GM12878 (cell line): Measurements from ENCODE around the gene WFDC13. TPM values are rescaled to one million over a fixed set of nuclear protein-coding genes. Genes with fewer than 3 reads are reported as not detected.
"Not testable (repeated sequence)": the region's sequence is repeated elsewhere in the genome, so short reads cannot be mapped to it uniquely, and the experiment has no call there.

Experiments used
- ATAC-seq: fragments of 200-7000 bp; cut with Tn5 transposase; 3 replicates; pipeline ENCODE4 v1.9.1; 2020; ENCODE audit warnings: mild to moderate bottlenecking, moderate library complexity
- BruUV-seq: library from RNA; stranded (reverse); fragments of 400-500 nt; replicated peaks from 2 replicates; lab custom pipeline; 2021; lab: Mats Ljungman, UMichigan
- CTCF ChIA-PET: fragments of 300-600 bp; sonication (Branson Sonifier 250); formaldehyde crosslinking; extraction: SDS; loops from one replicate; lab custom pipeline; 2021; ENCODE audit warnings: inconsistent platforms; lab: Yijun Ruan, JAX
- POLR2A ChIA-PET: fragments of 350-600 bp; formaldehyde crosslinking; extraction: SDS; loops from one replicate; lab custom pipeline; 2021; ENCODE audit warnings: inconsistent platforms; lab: Charles Lee
- RAD21 ChIA-PET: fragments of 300-600 bp; sonication (Branson Sonifier 250); formaldehyde crosslinking; loops from one replicate; lab custom pipeline; 2023; ENCODE audit warnings: antibody characterized with exemption; ENCODE audit not compliant: unreplicated experiment; lab: Charles Lee
- SMC1A ChIA-PET: fragments of 300-600 bp; sonication (Branson Sonifier 250); formaldehyde crosslinking; loops from one replicate; lab custom pipeline; 2023; ENCODE audit not compliant: unreplicated experiment, uncharacterized antibody; lab: Charles Lee
- DNase-seq: peaks from one replicate; pipeline ENCODE4 v3.0.0-alpha.2; 2011; ENCODE audit warnings: low read depth, low spot score
- FAIRE-seq: peaks from 3 replicates; lab custom pipeline; 2011; peaks lifted over from hg19 to GRCh38; lab: Jason Lieb, UNC
- H2AFZ ChIP-seq: 2 replicates; pipeline ENCODE4 v1.6.0; 2011; ENCODE audit warnings: low read depth, low read length, control low read depth; ENCODE audit not compliant: control insufficient read depth
- H3K27ac ChIP-seq: 2 replicates; pipeline ENCODE4 v1.5.1; 2011; ENCODE audit warnings: control low read depth; ENCODE audit not compliant: control insufficient read depth, insufficient read depth
- H3K27me3 ChIP-seq, 2 experiments: replicated peaks in 1 of 2; 2 replicates each; pipeline versions ENCODE4 v1.6.0 to v1.6.1; 2011; ENCODE audit warnings: low read length in 1 of 2; ENCODE audit not compliant: control insufficient read depth in 2 of 2, insufficient read depth in 2 of 2
- H3K36me3 ChIP-seq, 2 experiments: 2 replicates each; pipeline ENCODE4 v1.5.1; 2011; ENCODE audit warnings: low read length in 1 of 2; ENCODE audit not compliant: control insufficient read depth in 2 of 2, insufficient read depth in 2 of 2
- H3K4me1 ChIP-seq: 2 replicates; pipeline ENCODE4 v1.6.1; 2011; ENCODE audit warnings: mild to moderate bottlenecking, low read length, moderate library complexity, mixed read lengths; ENCODE audit not compliant: control insufficient read depth, insufficient read depth
- H3K4me2 ChIP-seq: 2 replicates; pipeline ENCODE4 v1.6.0; 2011; ENCODE audit warnings: control low read depth; ENCODE audit not compliant: control insufficient read depth, insufficient read depth
- H3K4me3 ChIP-seq: fragments of 200-600 bp; sonication (generic); 2 replicates; pipeline ENCODE4 v1.5.1; 2016
- H3K79me2 ChIP-seq: 2 replicates; pipeline ENCODE4 v1.6.0; 2011; ENCODE audit warnings: low read length; ENCODE audit not compliant: control insufficient read depth, insufficient read depth
- H3K9ac ChIP-seq: 2 replicates; pipeline ENCODE4 v1.8.0; 2011; ENCODE audit warnings: low read length, control low read depth, mixed read lengths; ENCODE audit not compliant: control insufficient read depth, insufficient read depth
- H3K9me3 ChIP-seq: replicated peaks from 3 replicates; pipeline ENCODE4 v1.5.1; 2011; ENCODE audit warnings: mild to moderate bottlenecking, low read length; ENCODE audit not compliant: control insufficient read depth, insufficient read depth
- H4K20me1 ChIP-seq: 2 replicates; pipeline ENCODE4 v1.6.0; 2011; ENCODE audit not compliant: control insufficient read depth, insufficient read depth
- MTA3 ChIP-seq: IDR thresholded peaks from 2 replicates; pipeline ENCODE4 v1.6.1; 2012; ENCODE audit warnings: low read length, inconsistent platforms, borderline replicate concordance
- SRF ChIP-seq, 2 experiments: IDR thresholded peaks; 2 replicates each; pipeline ENCODE4 v1.6.1; 2011; ENCODE audit warnings: low read depth in 2 of 2, low read length in 2 of 2, mild to moderate bottlenecking in 1 of 2, moderate library complexity in 1 of 2
- WGBS: methylation state at CpG from one replicate; pipeline ENCODE4 v1.1.6; 2016; ENCODE audit warnings: low lambda C conversion rate; ENCODE audit not compliant: insufficient replicate concordance, insufficient coverage; ENCODE audit errors: missing lambda C conversion rate; 5-methylcytosine and 5-hydroxymethylcytosine counted together
- in situ Hi-C: fragments of 300-500 bp; cut with MboI; formaldehyde crosslinking; loops from 9 replicates; pipeline ENCODE4 v1.14.3; 2018; ENCODE audit warnings: mixed read lengths
- intact Hi-C: fragments of 100-400 bp; cut with micrococcal nuclease; formaldehyde crosslinking; loops from one replicate; pipeline ENCODE4 v1.14.2; 2022; ENCODE audit not compliant: unreplicated experiment
- polyA plus RNA-seq, 11 experiments: library from polyadenylated mRNA; depleted of rRNA in 4 of 11; unstranded in 6 of 11; stranded (reverse) in 5 of 11; fragments of >200 nt; fragmentation: Nextera tagmentation in 4 of 11; fragmentation: Illumina TruSeq in 1 of 11; extraction: Ambion mirVana in 4 of 11; extraction: Trizol in 1 of 11; gene quantifications; 1 replicate in 1 of 11; 2 replicates in 10 of 11; pipeline versions ENCODE4 v1.2.1 to v1.2.3, GENCODE V29; 2011 to 2016; ENCODE audit warnings: inconsistent platforms in 2 of 11, missing spikeins in 2 of 11, low read depth in 1 of 11
- total RNA-seq, 4 experiments: library from RNA; depleted of rRNA in 3 of 4; stranded (reverse); fragments of >200 nt in 3 of 4; fragmentation: Illumina TruSeq in 1 of 4; extraction: Trizol in 1 of 4; gene quantifications; 2 replicates each; pipeline versions ENCODE4 v1.2.1 to v1.2.3, GENCODE V29; 2013 to 2021

Gene WFDC13
- total and polyA plus RNA-seq, 10 of the 15 experiments (the other 5 are each of a cell fraction or from before 2014, with no cell fraction given), result not detected

DNA sequence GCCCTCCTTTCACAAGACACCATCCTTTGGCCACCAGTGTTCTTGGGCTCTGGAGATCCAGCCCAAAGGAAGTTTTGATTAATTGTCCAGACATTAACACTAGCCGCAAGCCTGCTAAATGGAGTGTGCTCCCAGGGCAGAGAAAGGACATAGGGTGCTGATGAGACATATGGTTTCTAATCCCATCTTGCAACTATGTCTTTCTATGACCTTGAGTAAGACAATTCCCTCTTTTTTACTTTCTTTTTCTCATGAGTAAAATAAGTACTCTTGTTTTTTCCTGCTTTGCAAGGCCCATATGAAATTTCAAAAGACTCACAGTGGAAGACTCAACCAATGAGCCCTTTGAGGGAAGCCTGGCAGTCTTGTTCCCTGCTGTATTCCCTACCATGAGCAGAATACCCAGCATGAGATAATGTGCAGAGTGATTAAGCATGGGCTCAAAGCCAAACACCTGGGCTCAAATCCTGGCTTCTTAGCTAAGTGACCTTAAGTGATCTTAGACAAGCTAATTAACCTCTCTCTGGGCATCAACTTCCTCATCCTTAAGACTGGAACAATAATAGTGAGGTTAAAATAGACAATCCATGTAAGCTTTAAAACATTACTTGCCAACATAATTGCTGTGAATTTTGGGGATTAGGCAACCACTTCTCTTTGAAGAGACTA lies 3.3 kb downstream of the WFDC13 start, which contains the start of gene WFDC10B:
WFDC10B (minus strand) TSS at position 51 of the 669 bp plus-strand sequence. CDS start 19,027 bp downstream, outside the sequence.
- Histone ChIP-seq H3K36me3 (no peaks in the 10 kb centered on the region), H4K20me1 (no peaks in the 10 kb centered on the region), H2AFZ (no peak within 1 kb of the TSS)
- no peak for DNase-seq
- RAD21 ChIA-PET, result no interaction called here
- no TSS peak for BruUV-seq
- no peak for TF ChIP-seq SRF (IDR thresholded peaks at IDR 0.05; ENCODE audit: low read depth in 2 of 2, low read length in 2 of 2)
- TF ChIP-seq MTA3, result no peak
- TF ChIP-seq, all 136 proteins: peak for 0
- H3K27me3 ChIP-seq, result no peaks in the 10 kb centered on the region
- intact Hi-C loops, result no loop called here
- SMC1A ChIA-PET, result interaction anchor here (1.1 kb wide), 1 partner anchor 138 kb away, joined by 3 read pairs; no protein-coding TSS in a partner anchor
- H3K9me3 ChIP-seq, result no peaks in the 10 kb centered on the region; the same call in 2 of the 3 replicates
- CTCF ChIA-PET, result no interaction called here
- no peak within 1 kb of the TSS for H3K4me2 ChIP-seq
- 95% methylated on average over 1 of the region's 1 CpG for WGBS
- H3K9ac ChIP-seq, result no peak within 1 kb of the TSS
- no peak within 1 kb of the TSS for H3K27ac ChIP-seq
- H3K79me2 ChIP-seq, result no peaks in the 10 kb centered on the region
- H3K4me3 ChIP-seq, result no peak within 1 kb of the TSS
- H3K4me1 ChIP-seq, result peaks cover 17% of the 10 kb centered on the region
- in situ Hi-C loops, result no loop called here
- no peak for ATAC-seq
- POLR2A ChIA-PET, result no interaction called here
- FAIRE-seq, result no peak

DNA sequence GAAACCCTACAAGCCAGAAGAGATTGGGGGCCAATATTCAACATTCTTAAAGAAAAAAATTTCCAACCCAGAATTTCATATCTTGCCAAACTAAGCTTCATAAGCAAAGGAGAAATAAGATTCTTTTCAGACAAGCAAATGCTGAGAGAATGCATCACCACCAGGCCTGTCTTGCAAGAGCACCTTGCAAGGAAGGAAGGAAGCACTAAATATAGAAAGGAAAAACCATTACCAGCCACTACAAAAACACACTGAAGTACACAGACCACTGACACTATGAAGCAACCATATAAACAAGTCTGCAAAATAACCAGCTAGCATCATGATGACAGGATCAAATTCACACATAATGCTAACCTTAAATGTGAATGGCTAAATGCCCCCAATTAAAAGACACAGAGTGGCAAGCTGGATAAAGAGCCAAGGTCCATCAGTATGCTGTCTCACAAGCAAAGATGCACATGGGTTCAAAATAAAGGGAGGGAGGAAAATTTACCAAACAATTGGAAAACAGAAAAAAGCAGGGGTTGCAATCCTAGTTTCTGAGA lies 14.4 kb downstream of the WFDC13 start:
- H3K79me2 ChIP-seq, in situ Hi-C loops, H3K4me3 ChIP-seq, H3K9me3 ChIP-seq, H3K27ac ChIP-seq, SMC1A ChIA-PET, H3K9ac ChIP-seq, POLR2A ChIA-PET, FAIRE-seq, DNase-seq, BruUV-seq, ATAC-seq, H3K4me1 ChIP-seq, intact Hi-C loops, H3K27me3 ChIP-seq, H2AFZ ChIP-seq, H4K20me1 ChIP-seq, H3K4me2 ChIP-seq, H3K36me3 ChIP-seq, RAD21 ChIA-PET: not testable (repeated sequence)
- CTCF ChIA-PET, result interaction anchor here (1.4 kb wide), 1 partner anchor 55 kb away, joined by 4 read pairs; no protein-coding TSS in a partner anchor
